GM23338 (cell line): ENCODE data around the gene THOC2. TPM values are rescaled to one million over a fixed set of nuclear protein-coding genes. Genes with fewer than 3 reads are reported as not detected.
A peak's percentile ranks its signal among the peaks of the same experiment; 100 is the strongest.

Source experiments
- ATAC-seq: fragments of 200-7000 bp; cut with Tn5 transposase; 3 replicates; pipeline ENCODE4 v1.9.1; 2020
- DNase-seq: peaks from one replicate; pipeline ENCODE4 v3.0.0-alpha.2; 2015; ENCODE audit warnings: low spot score
- H2AFZ ChIP-seq: fragments of 200-600 bp; sonication (generic); 2 replicates; pipeline ENCODE4 v1.8.0; 2016; ENCODE audit warnings: antibody characterized with exemption, mild to moderate bottlenecking, moderate library complexity
- H3F3A ChIP-seq: fragments of 200-600 bp; sonication (generic); replicated peaks from 2 replicates; pipeline ENCODE4 v1.8.0; 2017; ENCODE audit warnings: antibody characterized with exemption, mixed run types, low read depth
- H3K27ac ChIP-seq: fragments of 200-600 bp; sonication (generic); 2 replicates; pipeline ENCODE4 v1.6.1; 2016; ENCODE audit warnings: low read depth
- H3K27me3 ChIP-seq: fragments of 200-600 bp; sonication (generic); 2 replicates; pipeline ENCODE4 v1.8.0; 2016; ENCODE audit warnings: mild to moderate bottlenecking, mixed run types, moderate library complexity; ENCODE audit not compliant: insufficient read depth
- H3K36me3 ChIP-seq: fragments of 200-600 bp; sonication (generic); 2 replicates; pipeline ENCODE4 v1.8.0; 2016; ENCODE audit warnings: mild to moderate bottlenecking; ENCODE audit not compliant: insufficient read depth
- H3K4me1 ChIP-seq: fragments of 200-600 bp; sonication (generic); 2 replicates; pipeline ENCODE4 v1.8.0; 2016; ENCODE audit warnings: mild to moderate bottlenecking, moderate library complexity; ENCODE audit not compliant: insufficient read depth
- H3K4me2 ChIP-seq: fragments of 200-600 bp; sonication (generic); 2 replicates; pipeline ENCODE4 v1.7.1; 2017; ENCODE audit warnings: mixed run types
- H3K4me3 ChIP-seq: fragments of 200-600 bp; sonication (generic); 2 replicates; pipeline ENCODE4 v1.6.1; 2016; ENCODE audit warnings: mixed run types
- H3K79me2 ChIP-seq: fragments of 200-600 bp; sonication (generic); replicated peaks from 2 replicates; pipeline ENCODE4 v1.8.0; 2017; ENCODE audit warnings: mild to moderate bottlenecking; ENCODE audit not compliant: insufficient read depth
- H3K9me2 ChIP-seq: fragments of 200-600 bp; sonication (generic); 2 replicates; pipeline ENCODE4 v1.8.0; 2017; ENCODE audit not compliant: insufficient read depth
- H4K20me1 ChIP-seq: fragments of 200-600 bp; sonication (generic); replicated peaks from 2 replicates; pipeline ENCODE4 v1.8.0; 2017; ENCODE audit warnings: mild to moderate bottlenecking; ENCODE audit not compliant: insufficient read depth
- H3K27ac Mint-ChIP-seq: 2 replicates; pipeline ENCODE4 v1.8.0; 2020; ENCODE audit warnings: inconsistent platforms, mild to moderate bottlenecking, moderate library complexity, mixed read lengths
- H3K27me3 Mint-ChIP-seq: 3 replicates; pipeline ENCODE4 v1.8.0; 2022; ENCODE audit warnings: low read depth, mild to moderate bottlenecking, moderate library complexity, mixed read lengths, inconsistent platforms; ENCODE audit not compliant: insufficient read depth, poor library complexity
- H3K36me3 Mint-ChIP-seq: 3 replicates; pipeline ENCODE4 v1.8.0; 2021; ENCODE audit warnings: low read depth, mild to moderate bottlenecking, inconsistent platforms, moderate library complexity, mixed read lengths
- H3K4me1 Mint-ChIP-seq: 3 replicates; pipeline ENCODE4 v1.8.0; 2020; ENCODE audit warnings: mild to moderate bottlenecking, inconsistent platforms, mixed read lengths
- H3K4me3 Mint-ChIP-seq: 3 replicates; pipeline ENCODE4 v1.8.0; 2021; ENCODE audit warnings: moderate library complexity, mild to moderate bottlenecking, inconsistent platforms, mixed read lengths
- H3K9me3 Mint-ChIP-seq: 3 replicates; pipeline ENCODE4 v1.8.0; 2020; ENCODE audit warnings: moderate library complexity, mild to moderate bottlenecking, inconsistent platforms, mixed read lengths
- CREB1 ChIP-seq: fragments of 250-450 bp; sonication (Bioruptor Pico); IDR thresholded peaks from 2 replicates; pipeline ENCODE4 v1.5.0; 2020; ENCODE audit warnings: low read depth, mild to moderate bottlenecking, moderate library complexity
- CTCF ChIP-seq, 2 experiments: fragments of 200-600 bp in 1 of 2; sonication (generic) in 1 of 2; conservative IDR thresholded peaks; 2 replicates each; pipeline versions ENCODE4 v1.5.1 to v1.6.1; 2016 to 2017; ENCODE audit warnings: antibody characterized with exemption in 2 of 2, low read depth in 2 of 2, mild to moderate bottlenecking in 2 of 2, moderate library complexity in 1 of 2
- ETS1 ChIP-seq: IDR thresholded peaks from 2 replicates; pipeline ENCODE4 v1.6.1; 2016; ENCODE audit warnings: antibody characterized with exemption
- EZH2 ChIP-seq: fragments of 200-600 bp; sonication (generic); IDR thresholded peaks from one replicate; pipeline ENCODE4 v1.8.0; 2017; ENCODE audit warnings: antibody characterized with exemption, mild to moderate bottlenecking, low read depth; ENCODE audit not compliant: unreplicated experiment
- EZH2phosphoT487 ChIP-seq: fragments of 200-600 bp; sonication (generic); IDR thresholded peaks from one replicate; pipeline ENCODE4 v1.8.1; 2018; ENCODE audit warnings: antibody characterized with exemption; ENCODE audit not compliant: unreplicated experiment
- JUNB ChIP-seq: IDR thresholded peaks from one replicate; pipeline ENCODE4 v1.6.1; 2016; ENCODE audit warnings: antibody characterized with exemption; ENCODE audit not compliant: unreplicated experiment
- NANOG ChIP-seq: IDR thresholded peaks from 2 replicates; pipeline ENCODE4 v1.6.1; 2016; ENCODE audit warnings: antibody characterized with exemption, borderline replicate concordance
- POLR2AphosphoS5 ChIP-seq: IDR thresholded peaks from 2 replicates; pipeline ENCODE4 v1.6.1; 2016; ENCODE audit warnings: antibody characterized with exemption, low read depth
- REST ChIP-seq: IDR thresholded peaks from one replicate; pipeline ENCODE4 v1.6.1; 2018; ENCODE audit warnings: antibody characterized with exemption; ENCODE audit not compliant: unreplicated experiment
- STAT1 ChIP-seq: IDR thresholded peaks from one replicate; pipeline ENCODE4 v1.6.1; 2016; ENCODE audit warnings: antibody characterized with exemption; ENCODE audit not compliant: unreplicated experiment
- ZNF114 ChIP-seq: fragments of 250-450 bp; sonication (Bioruptor Pico); IDR thresholded peaks from 2 replicates; pipeline ENCODE4 v1.5.0; 2020; ENCODE audit warnings: mild to moderate bottlenecking, moderate library complexity
- ZNF331 ChIP-seq: fragments of 250-450 bp; sonication (Bioruptor Pico); IDR thresholded peaks from 2 replicates; pipeline ENCODE4 v1.5.0; 2020; ENCODE audit warnings: low read depth, mild to moderate bottlenecking, moderate library complexity
- polyA plus RNA-seq: library from polyadenylated mRNA; unstranded; fragments of >200 nt; fragmentation: Nextera tagmentation; extraction: Ambion mirVana; gene quantifications from 2 replicates; pipeline ENCODE4 v1.2.1, GENCODE V29; 2016
- total RNA-seq: library from RNA; depleted of rRNA; stranded (reverse); fragments of >200 nt; shearing (Covaris generic); gene quantifications from 2 replicates; pipeline ENCODE4 v1.2.3, GENCODE V29; 2014

The THOC2 gene
- total and polyA plus RNA-seq, 2 experiments from 2014 or later: 86.6 to 138 TPM

GRCh38 chrX:123675154-123675553 is 57.7 kb downstream of the THOC2 start (continued):
- no peak for TF ChIP-seq ZNF114 (CRISPR knock-in tag)
- no peak for TF ChIP-seq STAT1
- no peak for TF ChIP-seq NANOG
- no peak for TF ChIP-seq EZH2phosphoT487
- no peak for TF ChIP-seq EZH2

GRCh38 chrX:123673813-123674212 is 59.0 kb downstream of the THOC2 start:
- TF ChIP-seq EZH2phosphoT487: no peak
- TF ChIP-seq POLR2AphosphoS5: no peak
- no peak for TF ChIP-seq CREB1 (CRISPR knock-in tag)
- TF ChIP-seq REST: no peak
- no peak for TF ChIP-seq EZH2
- TF ChIP-seq ZNF331 (CRISPR knock-in tag): no peak
- no peak for TF ChIP-seq CTCF (conservative IDR thresholded peaks at IDR 0.05; ENCODE audit: low read depth in 2 of 2)
- no peak for TF ChIP-seq STAT1
- no peak for TF ChIP-seq JUNB
- no peak for TF ChIP-seq ETS1
- TF ChIP-seq ZNF114 (CRISPR knock-in tag): no peak
- Histone ChIP-seq H4K20me1 (no peaks in the 10 kb centered on the region), H3K4me3 (no peak overlapping the region), H2AFZ (no peak overlapping the region), H3K27me3 (no peaks in the 10 kb centered on the region), H3K9me2 (no peaks in the 10 kb centered on the region), H3F3A (no peaks in the 10 kb centered on the region), H3K36me3 (no peaks in the 10 kb centered on the region; the same call in 1 of the 2 replicates), H3K4me1 (no peaks in the 10 kb centered on the region), H3K4me2 (no peak overlapping the region), H3K79me2 (no peaks in the 10 kb centered on the region), H3K27ac (no peak overlapping the region)
- DNase-seq (no peak), ATAC-seq (no peak)
- peaks cover 25% of the 10 kb centered on the region for H3K36me3 Mint-ChIP-seq
- no peaks in the 10 kb centered on the region for H3K9me3 Mint-ChIP-seq
- H3K4me1 Mint-ChIP-seq: no peaks in the 10 kb centered on the region
- H3K27me3 Mint-ChIP-seq: peaks cover 1% of the 10 kb centered on the region
- H3K4me3 Mint-ChIP-seq: no peak overlapping the region
- H3K27ac Mint-ChIP-seq: peak overlapping the region; percentile 14; the same call in 1 of the 2 replicates
